ENCODE measurements around the gene SLC16A12. TPM values are rescaled to one million over a fixed set of nuclear protein-coding genes. Genes with fewer than 3 reads are reported as not detected.

The SLC16A12 gene
- total RNA-seq, 1 donor: under 0.01 TPM

DNA sequence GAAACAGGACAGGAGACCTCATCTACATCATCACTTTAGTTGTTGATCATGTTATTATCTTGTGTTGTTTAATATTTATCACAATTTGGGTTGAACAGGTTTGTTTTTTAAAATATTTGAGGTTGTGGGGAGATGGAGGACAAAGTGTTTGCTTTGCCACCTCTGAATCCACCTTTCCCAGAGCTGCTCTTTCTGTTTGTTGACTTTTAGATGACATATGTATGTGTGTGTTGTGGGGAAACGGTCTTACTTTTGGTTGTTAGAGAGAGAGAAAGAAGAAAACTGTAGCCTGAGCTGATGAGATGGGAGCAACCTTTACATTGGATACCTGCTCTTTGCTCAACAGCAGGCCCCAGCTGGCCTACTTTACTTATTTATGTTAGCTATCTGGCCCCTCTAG is 19.0 kb upstream of the SLC16A12 start:
- no peaks in the 10 kb centered on the region for H3K36me3 ChIP-seq (ENCODE audit: insufficient read depth, low read length)
- H3K4me1 ChIP-seq (ENCODE audit: insufficient read depth, low read length): peaks cover 16% of the 10 kb centered on the region
- no peaks in the 10 kb centered on the region for H4K20me1 ChIP-seq (ENCODE audit: insufficient read depth, low read length)
- no peak for DNase-seq (ENCODE audit: insufficient read length, low spot score, missing footprints)
- H2AFZ ChIP-seq (ENCODE audit: low read length): no peak overlapping the region
- no peaks in the 10 kb centered on the region for H3K79me2 ChIP-seq (ENCODE audit: insufficient read depth, low read length)
- no peak overlapping the region for H3K4me3 ChIP-seq (ENCODE audit: insufficient read depth, low read length)
- H3K4me2 ChIP-seq (ENCODE audit: insufficient read depth, low read length): no peak overlapping the region
- H3K27me3 ChIP-seq (ENCODE audit: insufficient read depth, low read length): no peaks in the 10 kb centered on the region
- H3K27ac ChIP-seq (ENCODE audit: low read depth, low read length): no peak overlapping the region
- TF ChIP-seq, protein P1, sequence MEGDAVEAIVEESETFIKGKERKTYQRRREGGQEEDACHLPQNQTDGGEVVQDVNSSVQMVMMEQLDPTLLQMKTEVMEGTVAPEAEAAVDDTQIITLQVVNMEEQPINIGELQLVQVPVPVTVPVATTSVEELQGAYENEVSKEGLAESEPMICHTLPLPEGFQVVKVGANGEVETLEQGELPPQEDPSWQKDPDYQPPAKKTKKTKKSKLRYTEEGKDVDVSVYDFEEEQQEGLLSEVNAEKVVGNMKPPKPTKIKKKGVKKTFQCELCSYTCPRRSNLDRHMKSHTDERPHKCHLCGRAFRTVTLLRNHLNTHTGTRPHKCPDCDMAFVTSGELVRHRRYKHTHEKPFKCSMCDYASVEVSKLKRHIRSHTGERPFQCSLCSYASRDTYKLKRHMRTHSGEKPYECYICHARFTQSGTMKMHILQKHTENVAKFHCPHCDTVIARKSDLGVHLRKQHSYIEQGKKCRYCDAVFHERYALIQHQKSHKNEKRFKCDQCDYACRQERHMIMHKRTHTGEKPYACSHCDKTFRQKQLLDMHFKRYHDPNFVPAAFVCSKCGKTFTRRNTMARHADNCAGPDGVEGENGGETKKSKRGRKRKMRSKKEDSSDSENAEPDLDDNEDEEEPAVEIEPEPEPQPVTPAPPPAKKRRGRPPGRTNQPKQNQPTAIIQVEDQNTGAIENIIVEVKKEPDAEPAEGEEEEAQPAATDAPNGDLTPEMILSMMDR (IDR thresholded peaks at IDR 0.05; ENCODE audit: extremely low read depth, low read depth, low read length): no peak
- H3K9me3 ChIP-seq (ENCODE audit: low read depth, low read length): no peaks in the 10 kb centered on the region

DNA sequence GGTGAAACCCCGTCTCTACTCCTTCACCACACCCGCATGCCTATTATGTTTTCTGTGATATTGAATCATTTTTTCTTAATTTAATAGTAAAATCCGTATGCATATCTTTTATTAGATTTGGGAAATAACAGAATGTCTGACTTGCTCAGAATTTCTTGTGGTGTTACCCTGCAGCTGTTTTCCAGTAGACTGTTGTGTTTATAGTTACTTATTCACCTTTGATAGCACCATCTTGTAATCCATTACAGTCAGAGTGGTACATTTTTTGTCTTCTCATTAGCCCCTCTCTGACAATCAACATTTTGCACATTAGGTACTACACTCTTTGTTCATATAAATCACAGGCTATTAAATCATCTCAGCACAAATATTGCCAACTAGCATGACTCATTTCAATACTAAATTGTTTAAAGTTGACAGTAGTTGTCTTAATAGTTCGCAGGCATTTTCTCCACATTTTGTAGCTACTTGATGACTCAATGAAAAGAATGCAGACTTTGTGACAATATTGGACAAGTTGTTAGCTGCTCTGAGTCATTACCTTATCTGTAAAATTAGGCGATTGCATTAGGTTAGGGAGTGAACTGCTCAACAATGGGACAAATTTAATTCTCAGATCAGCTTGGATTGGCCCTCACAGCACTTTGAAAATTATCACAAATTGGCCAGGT is 17.8 kb upstream of the SLC16A12 start:
- Histone ChIP-seq H3K27ac (ENCODE audit: low read depth, low read length) (peak overlapping the region; percentile 50), H3K27me3 (ENCODE audit: insufficient read depth, low read length) (no peaks in the 10 kb centered on the region), H3K4me2 (ENCODE audit: insufficient read depth, low read length) (peak overlapping the region; percentile 16), H3K79me2 (ENCODE audit: insufficient read depth, low read length) (no peaks in the 10 kb centered on the region), H2AFZ (ENCODE audit: low read length) (no peak overlapping the region), H3K36me3 (ENCODE audit: insufficient read depth, low read length) (no peaks in the 10 kb centered on the region), H4K20me1 (ENCODE audit: insufficient read depth, low read length) (no peaks in the 10 kb centered on the region), H3K9me3 (ENCODE audit: low read depth, low read length) (no peaks in the 10 kb centered on the region), H3K4me1 (ENCODE audit: insufficient read depth, low read length) (peaks cover 16% of the 10 kb centered on the region), H3K4me3 (ENCODE audit: insufficient read depth, low read length) (no peak overlapping the region)
- peak; percentile 86 for DNase-seq (ENCODE audit: insufficient read length, low spot score, missing footprints)
- TF ChIP-seq, protein P1 (IDR thresholded peaks at IDR 0.05; ENCODE audit: extremely low read depth, low read depth, low read length): no peak

DNA sequence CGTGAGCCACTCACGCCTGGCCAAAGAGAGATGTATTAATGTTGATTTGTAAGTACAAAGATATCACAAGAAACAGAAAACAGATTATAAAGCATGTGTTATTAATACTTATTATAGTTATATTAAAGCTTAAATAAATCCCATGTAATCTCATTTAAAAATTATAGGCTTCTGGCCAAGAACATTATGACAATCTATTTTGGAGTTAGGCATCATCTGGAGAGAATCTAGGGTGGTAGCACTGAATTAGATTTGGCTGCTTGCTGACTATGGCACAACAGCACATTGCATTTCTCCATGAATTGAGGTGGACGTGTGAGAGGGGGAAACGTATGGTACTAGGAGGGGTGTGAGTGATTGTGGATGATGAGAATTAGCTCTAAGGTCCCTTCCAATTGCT is 16.8 kb upstream of the SLC16A12 start:
- Histone ChIP-seq H3K4me1 (ENCODE audit: insufficient read depth, low read length) (peaks cover 16% of the 10 kb centered on the region), H3K27ac (ENCODE audit: low read depth, low read length) (no peak overlapping the region), H2AFZ (ENCODE audit: low read length) (no peak overlapping the region), H3K4me2 (ENCODE audit: insufficient read depth, low read length) (no peak overlapping the region), H3K36me3 (ENCODE audit: insufficient read depth, low read length) (no peaks in the 10 kb centered on the region), H3K27me3 (ENCODE audit: insufficient read depth, low read length) (no peaks in the 10 kb centered on the region), H4K20me1 (ENCODE audit: insufficient read depth, low read length) (no peaks in the 10 kb centered on the region), H3K79me2 (ENCODE audit: insufficient read depth, low read length) (no peaks in the 10 kb centered on the region), H3K4me3 (ENCODE audit: insufficient read depth, low read length) (no peak overlapping the region), H3K9me3 (ENCODE audit: low read depth, low read length) (no peaks in the 10 kb centered on the region)
- no peak for DNase-seq (ENCODE audit: insufficient read length, low spot score, missing footprints)
- TF ChIP-seq, protein P1 (IDR thresholded peaks at IDR 0.05; ENCODE audit: extremely low read depth, low read depth, low read length): no peak

DNA sequence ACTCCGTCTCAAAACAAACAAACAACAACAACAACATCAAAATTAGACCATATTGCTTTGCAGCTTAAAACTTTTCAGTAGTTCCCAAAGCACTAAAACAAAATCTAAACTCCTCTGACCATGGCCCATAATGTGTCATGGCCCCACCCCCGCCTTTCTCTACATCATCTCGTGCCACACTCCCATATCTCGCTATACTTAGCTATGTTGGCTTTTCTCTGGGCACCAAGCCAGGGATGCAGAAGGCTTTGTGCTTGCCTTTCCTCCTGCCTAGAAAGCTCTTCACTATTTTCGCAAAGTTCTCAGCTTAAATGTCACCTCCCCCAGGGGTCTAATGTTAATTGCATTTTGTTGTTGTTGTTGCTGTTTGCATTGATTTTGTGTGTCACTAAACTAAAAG is 15.1 kb upstream of the SLC16A12 start:
- no peaks in the 10 kb centered on the region for H4K20me1 ChIP-seq (ENCODE audit: insufficient read depth, low read length)
- H3K36me3 ChIP-seq (ENCODE audit: insufficient read depth, low read length): no peaks in the 10 kb centered on the region
- H3K4me1 ChIP-seq (ENCODE audit: insufficient read depth, low read length): peaks cover 12% of the 10 kb centered on the region
- no peak overlapping the region for H2AFZ ChIP-seq (ENCODE audit: low read length)
- DNase-seq (ENCODE audit: insufficient read length, low spot score, missing footprints): no peak
- H3K4me3 ChIP-seq (ENCODE audit: insufficient read depth, low read length): no peak overlapping the region
- no peak overlapping the region for H3K27ac ChIP-seq (ENCODE audit: low read depth, low read length)
- TF ChIP-seq, protein P1 (IDR thresholded peaks at IDR 0.05; ENCODE audit: extremely low read depth, low read depth, low read length): no peak
- no peaks in the 10 kb centered on the region for H3K79me2 ChIP-seq (ENCODE audit: insufficient read depth, low read length)
- H3K27me3 ChIP-seq (ENCODE audit: insufficient read depth, low read length): no peaks in the 10 kb centered on the region
- H3K4me2 ChIP-seq (ENCODE audit: insufficient read depth, low read length): no peak overlapping the region
- no peaks in the 10 kb centered on the region for H3K9me3 ChIP-seq (ENCODE audit: low read depth, low read length)

All from osteoblast (primary cell).